HEK293T (cell line): ENCODE results near the gene TTLL1.
A peak's percentile ranks its signal among the peaks of the same experiment; 100 is the strongest.

Experiments
- CTCF ChIA-PET: fragments of 350-600 bp; formaldehyde crosslinking; extraction: SDS; loops from one replicate; lab custom pipeline; 2021; ENCODE audit warnings: antibody characterized with exemption, inconsistent platforms; lab: Yijun Ruan, JAX
- POLR2A ChIA-PET: fragments of 350-600 bp; formaldehyde crosslinking; extraction: SDS; loops from one replicate; lab custom pipeline; 2020; ENCODE audit warnings: antibody characterized with exemption, inconsistent platforms; lab: Yijun Ruan, JAX
- DNase-seq: peaks from one replicate; pipeline ENCODE4 v3.0.0; 2012; ENCODE audit warnings: mixed read lengths; ENCODE audit errors: extremely low spot score
- ARNT ChIP-seq: fragments of 450-650 bp; IDR thresholded peaks from 2 replicates; pipeline ENCODE4 v1.6.1; 2017; ENCODE audit warnings: mild to moderate bottlenecking
- BHLHE40 ChIP-seq: fragments of 450-650 bp; IDR thresholded peaks from 2 replicates; pipeline ENCODE4 v1.6.1; 2016; ENCODE audit warnings: mild to moderate bottlenecking, moderate library complexity, borderline replicate concordance
- CTBP1 ChIP-seq: fragments of 450-650 bp; IDR thresholded peaks from 2 replicates; pipeline ENCODE4 v1.6.1; 2016; ENCODE audit warnings: borderline replicate concordance
- ELF4 ChIP-seq: fragments of 450-650 bp; IDR thresholded peaks from 2 replicates; pipeline ENCODE4 v1.6.1; 2017; ENCODE audit warnings: antibody characterized with exemption
- FOXA1 ChIP-seq: fragments of 450-650 bp; IDR thresholded peaks from 2 replicates; pipeline ENCODE4 v1.6.1; 2016; ENCODE audit warnings: mild to moderate bottlenecking
- FOXK2 ChIP-seq: fragments of 450-650 bp; IDR thresholded peaks from 2 replicates; pipeline ENCODE4 v1.6.1; 2016; ENCODE audit warnings: mild to moderate bottlenecking
- FOXM1 ChIP-seq: fragments of 450-650 bp; IDR thresholded peaks from 2 replicates; pipeline ENCODE4 v1.6.1; 2017; ENCODE audit warnings: mild to moderate bottlenecking, borderline replicate concordance
- HDGF ChIP-seq: fragments of 450-650 bp; IDR thresholded peaks from 2 replicates; pipeline ENCODE4 v1.6.1; 2017; ENCODE audit warnings: antibody characterized with exemption, borderline replicate concordance
- L3MBTL2 ChIP-seq: fragments of 450-650 bp; conservative IDR thresholded peaks from 2 replicates; pipeline ENCODE4 v1.6.1; 2016; ENCODE audit warnings: mild to moderate bottlenecking
- LEF1 ChIP-seq: fragments of 450-650 bp; IDR thresholded peaks from 2 replicates; pipeline ENCODE4 v1.6.1; 2017; ENCODE audit warnings: mild to moderate bottlenecking, borderline replicate concordance
- NFRKB ChIP-seq: fragments of 450-650 bp; IDR thresholded peaks from 2 replicates; pipeline ENCODE4 v1.6.1; 2016; ENCODE audit warnings: mild to moderate bottlenecking, moderate library complexity
- PKNOX1 ChIP-seq: fragments of 450-650 bp; IDR thresholded peaks from 2 replicates; pipeline ENCODE4 v1.6.1; 2016
- SP1 ChIP-seq: fragments of 450-650 bp; IDR thresholded peaks from 2 replicates; pipeline ENCODE4 v1.6.1; 2017
- SUZ12 ChIP-seq: fragments of 450-650 bp; IDR thresholded peaks from 2 replicates; pipeline ENCODE4 v1.6.1; 2016; ENCODE audit warnings: mild to moderate bottlenecking
- TARDBP ChIP-seq: fragments of 450-650 bp; IDR thresholded peaks from 2 replicates; pipeline ENCODE4 v1.6.1; 2016
- ZNF384 ChIP-seq: fragments of 450-650 bp; IDR thresholded peaks from 2 replicates; pipeline ENCODE4 v1.6.1; 2016

TTLL1 gene

DNA sequence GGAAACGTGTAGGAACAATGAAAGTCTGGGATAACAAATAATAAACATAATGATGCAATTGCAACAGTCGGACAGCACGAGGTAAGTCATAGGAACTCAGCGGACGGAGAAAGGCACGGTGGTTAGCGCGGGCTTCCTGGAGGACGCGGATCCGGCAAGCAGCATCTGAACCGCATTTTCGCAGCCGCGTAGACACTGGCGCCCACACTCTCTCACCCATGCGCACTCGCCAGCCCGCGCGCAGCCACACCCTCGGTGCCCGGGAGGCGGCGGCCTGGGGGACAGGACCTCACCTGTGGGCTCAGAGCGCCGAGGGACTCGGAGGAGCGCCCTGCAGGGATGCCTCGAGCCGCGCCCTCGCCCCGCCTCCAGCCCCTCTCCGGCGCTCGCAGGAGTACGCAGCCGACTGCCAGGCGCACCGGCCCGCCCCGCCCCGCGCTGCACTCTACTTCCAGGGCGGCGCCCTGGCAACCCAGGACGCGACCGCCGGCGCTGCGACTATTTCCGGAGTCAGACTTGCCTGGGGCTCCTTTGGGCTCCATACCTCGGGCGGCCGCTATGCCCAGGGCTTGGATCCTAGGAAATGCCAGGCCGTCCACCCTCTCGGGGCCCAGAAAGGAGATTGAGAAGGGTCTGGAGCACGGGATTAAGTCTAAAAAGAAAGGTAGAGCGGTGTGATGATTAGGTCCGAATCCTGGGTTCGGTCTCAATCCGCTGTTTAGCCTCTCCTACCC, at the start of gene TTLL1:
TTLL1 (minus strand) TSS at position 408 of the 734 bp plus-strand sequence. CDS start 13,805 bp downstream, outside the sequence.
- CTCF ChIA-PET: no interaction called here
- POLR2A ChIA-PET: no interaction called here
- peak; percentile 94 for DNase-seq
- peak; percentile 66 for TF ChIP-seq L3MBTL2
- TF ChIP-seq HDGF: 0 out of 2 replicates have a peak, but pooled peaks have one; percentile 47
- TF ChIP-seq NFRKB: no peak

DNA sequence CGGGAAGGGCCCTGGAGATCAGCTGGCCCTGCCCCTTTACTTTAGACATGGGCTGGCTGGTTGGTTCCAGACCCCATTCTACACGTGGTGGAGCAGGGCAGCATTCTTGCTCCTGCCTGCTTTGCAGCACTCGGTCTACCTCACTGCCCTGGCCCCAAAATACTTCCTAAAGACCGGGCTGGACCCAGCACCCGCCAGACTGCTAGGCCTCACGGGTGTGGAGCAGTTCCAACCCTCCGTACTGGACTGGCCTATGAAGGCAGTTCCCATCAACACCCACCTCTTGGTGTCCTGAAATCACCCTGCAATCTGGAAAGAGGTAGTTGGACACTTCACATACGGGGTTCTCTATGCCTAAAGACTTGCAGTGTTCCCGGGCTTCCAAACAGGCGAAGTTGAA, 47.6 kb upstream of the TTLL1 start:
- CTCF ChIA-PET: no interaction called here
- no peak for TF ChIP-seq ZNF384
- TF ChIP-seq ARNT: no peak
- no peak for TF ChIP-seq FOXA1
- TF ChIP-seq FOXK2: no peak
- no peak for TF ChIP-seq BHLHE40
- TF ChIP-seq ELF4: no peak
- TF ChIP-seq LEF1: no peak
- no peak for TF ChIP-seq SP1
- TF ChIP-seq HDGF: no peak
- TF ChIP-seq SUZ12: no peak
- no peak for TF ChIP-seq L3MBTL2
- TF ChIP-seq PKNOX1: no peak
- POLR2A ChIA-PET: no interaction called here

GRCh38 chr22:43136255-43136654, 47.1 kb upstream of the TTLL1 start:
- TF ChIP-seq ARNT: no peak
- TF ChIP-seq L3MBTL2: no peak
- no peak for TF ChIP-seq FOXA1
- no peak for TF ChIP-seq ELF4
- TF ChIP-seq SP1: no peak
- TF ChIP-seq ZNF384: no peak
- TF ChIP-seq LEF1: no peak
- no peak for TF ChIP-seq BHLHE40
- no peak for TF ChIP-seq FOXM1
- no peak for TF ChIP-seq SUZ12
- TF ChIP-seq FOXK2: no peak
- no peak for TF ChIP-seq PKNOX1
- TF ChIP-seq TARDBP: no peak
- no peak for TF ChIP-seq CTBP1
- TF ChIP-seq HDGF: no peak
- TF ChIP-seq NFRKB: no peak
- POLR2A ChIA-PET: no interaction called here
- DNase-seq: peak; percentile 65
- CTCF ChIA-PET: interaction anchor here (1.2 kb wide), 1 partner anchor 96 kb away, joined by 3 read pairs; no protein-coding TSS in a partner anchor

More for the DNA sequence above, 47.6 kb upstream of the TTLL1 start:
- no peak for DNase-seq

DNA sequence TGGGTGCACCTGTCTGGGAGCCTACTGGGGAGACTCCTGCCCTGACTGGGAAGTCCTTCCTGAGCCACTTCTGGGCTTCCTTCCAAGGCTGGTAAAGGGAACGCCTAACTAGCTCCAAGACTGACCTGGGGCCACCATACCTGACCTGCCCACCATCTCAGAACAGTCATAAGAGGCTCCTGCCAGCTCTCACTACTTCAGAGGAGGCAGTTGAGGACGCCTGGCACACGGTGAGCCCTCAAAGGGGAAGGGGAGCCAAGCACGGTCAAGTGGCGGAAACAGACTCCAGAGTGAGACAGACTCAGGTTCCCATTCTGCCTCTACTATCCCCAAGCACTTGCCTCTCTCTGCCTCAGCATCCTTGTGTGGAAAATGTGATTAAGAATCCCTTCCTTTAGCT, 46.4 kb upstream of the TTLL1 start:
- DNase-seq: no peak
- POLR2A ChIA-PET: no interaction called here
- no peak for TF ChIP-seq FOXM1
- TF ChIP-seq FOXK2: no peak
- no peak for TF ChIP-seq L3MBTL2
- no peak for TF ChIP-seq SP1
- no peak for TF ChIP-seq TARDBP
- no peak for TF ChIP-seq ARNT
- no peak for TF ChIP-seq FOXA1
- no peak for TF ChIP-seq PKNOX1
- CTCF ChIA-PET: interaction anchor here (1.2 kb wide), 1 partner anchor 96 kb away, joined by 3 read pairs; no protein-coding TSS in a partner anchor

GRCh38 chr22:43134553-43134952, 45.4 kb upstream of the TTLL1 start:
- POLR2A ChIA-PET: no interaction called here

More at GRCh38 chr22:43134553-43134952, 45.4 kb upstream of the TTLL1 start:
- no peak for DNase-seq
- TF ChIP-seq ELF4: no peak
- TF ChIP-seq CTBP1: no peak
- TF ChIP-seq FOXM1: no peak
- TF ChIP-seq NFRKB: no peak
- TF ChIP-seq FOXA1: no peak
- TF ChIP-seq ARNT: no peak
- no peak for TF ChIP-seq ZNF384
- no peak for TF ChIP-seq SP1
- TF ChIP-seq FOXK2: no peak
- TF ChIP-seq LEF1: no peak
- no peak for TF ChIP-seq SUZ12
- no peak for TF ChIP-seq TARDBP
- no peak for TF ChIP-seq HDGF
- no peak for TF ChIP-seq PKNOX1
- TF ChIP-seq BHLHE40: no peak
- no peak for TF ChIP-seq L3MBTL2
- CTCF ChIA-PET: interaction anchor here (0.6 kb wide), 1 partner anchor 29 kb away, joined by 6 read pairs; no protein-coding TSS in a partner anchor
